AG04449 (cell line): Measurements from ENCODE around the gene DIP2C.
"Not testable (repeated sequence)": the region's sequence is repeated elsewhere in the genome, so short reads cannot be mapped to it uniquely, and the experiment has no call there.

Experiments
- CTCF ChIA-PET: fragments of 350-600 bp; formaldehyde crosslinking; extraction: SDS; loops from one replicate; lab custom pipeline; 2021; ENCODE audit warnings: antibody characterized with exemption; lab: Yijun Ruan, JAX
- POLR2A ChIA-PET: fragments of 400-600, 350-600 bp; formaldehyde crosslinking; extraction: SDS; loops from one replicate; lab custom pipeline; 2020; ENCODE audit warnings: antibody characterized with exemption, inconsistent platforms; lab: Yijun Ruan, JAX
- DNase-seq: peaks from one replicate; pipeline ENCODE4 v3.0.0-alpha.2; 2010; ENCODE audit warnings: low read depth, low spot score
- H3K4me3 ChIP-seq: 2 replicates; pipeline ENCODE4 v1.5.1; 2011; ENCODE audit warnings: low read depth, mild to moderate bottlenecking, control low read depth, low read length
- CTCF ChIP-seq: IDR thresholded peaks from one replicate; pipeline ENCODE4 v1.5.1; 2011; ENCODE audit warnings: mild to moderate bottlenecking, moderate library complexity, low read length, control low read depth, inconsistent platforms; ENCODE audit not compliant: insufficient read depth; ENCODE audit errors: missing control alignments

DIP2C gene

GRCh38 chr10:660970-661596 lies 28.4 kb downstream of the DIP2C start:
- H3K4me3 ChIP-seq, result no peak overlapping the region
- ChIA-PET CTCF (interaction anchor here (2.2 kb wide), 1 partner anchor 12 kb away, joined by 7 read pairs; no protein-coding TSS in a partner anchor), POLR2A (no interaction called here)
- TF ChIP-seq CTCF, result no peak
- no peak for DNase-seq

- no peak for TF ChIP-seq CTCF
- no peak overlapping the region for H3K4me3 ChIP-seq
- CTCF ChIA-PET, result interaction anchor here (2.2 kb wide), 1 partner anchor 12 kb away, joined by 7 read pairs; no protein-coding TSS in a partner anchor
- DNase-seq, result no peak
- POLR2A ChIA-PET, result no interaction called here
These were observed 29.0 kb downstream of the DIP2C start for GRCh38 chr10:660413-660969.

GRCh38 chr10:659688-660141 lies 29.8 kb downstream of the DIP2C start:
- POLR2A ChIA-PET, result no interaction called here
- no peak for TF ChIP-seq CTCF
- CTCF ChIA-PET, result no interaction called here
- H3K4me3 ChIP-seq, result peak overlapping the region; percentile 9; the same call in 1 of the 2 replicates
- DNase-seq, result peak; percentile 56

- POLR2A ChIA-PET, H3K4me3 ChIP-seq, DNase-seq, CTCF ChIA-PET: not testable (repeated sequence)
These were observed 31.6 kb downstream of the DIP2C start for GRCh38 chr10:657816-658350.

- CTCF ChIA-PET, result no interaction called here
These were observed 32.6 kb downstream of the DIP2C start for GRCh38 chr10:656883-657282.

GRCh38 chr10:655184-655583 lies 34.3 kb downstream of the DIP2C start:
- POLR2A ChIA-PET, result no interaction called here
- H3K4me3 ChIP-seq, result no peak overlapping the region
- CTCF ChIA-PET, result no interaction called here
- TF ChIP-seq CTCF, result no peak
- no peak for DNase-seq

More at GRCh38 chr10:656883-657282, 32.6 kb downstream of the DIP2C start:
- no peak overlapping the region for H3K4me3 ChIP-seq
- no peak for TF ChIP-seq CTCF
- no peak for DNase-seq
- POLR2A ChIA-PET, result no interaction called here
